WERI-Rb-1 (cell line): ENCODE measurements around the gene IGF2BP2.

Experiments
- DNase-seq: peaks from one replicate; pipeline ENCODE4 v3.0.0-alpha.2; 2020
- H3K27ac ChIP-seq: fragments of 250-450 bp; sonication (Bioruptor Pico); 2 replicates; pipeline ENCODE4 v1.5.1; 2020; ENCODE audit warnings: mild to moderate bottlenecking, moderate library complexity
- H3K27me3 ChIP-seq: fragments of 250-450 bp; sonication (Bioruptor Pico); 2 replicates; pipeline ENCODE4 v1.5.1; 2021; ENCODE audit warnings: mild to moderate bottlenecking, low read depth, moderate library complexity; ENCODE audit not compliant: insufficient read depth, severe bottlenecking
- H3K36me3 ChIP-seq: fragments of 250-450 bp; sonication (Bioruptor Pico); 2 replicates; pipeline ENCODE4 v1.5.1; 2020; ENCODE audit warnings: mild to moderate bottlenecking, moderate library complexity
- H3K4me3 ChIP-seq: 2 replicates; pipeline ENCODE4 v1.5.1; 2011; ENCODE audit warnings: low read depth, mild to moderate bottlenecking, control low read depth, low read length
- H3K9me3 ChIP-seq: fragments of 250-450 bp; sonication (Bioruptor Pico); 2 replicates; pipeline ENCODE4 v1.5.1; 2021; ENCODE audit warnings: mild to moderate bottlenecking, moderate library complexity; ENCODE audit not compliant: severe bottlenecking
- CTCF ChIP-seq: IDR thresholded peaks from 2 replicates; pipeline ENCODE4 v1.5.1; 2011; ENCODE audit warnings: low read depth, mild to moderate bottlenecking, control low read depth, inconsistent platforms, low read length

The IGF2BP2 gene

GRCh38 chr3:185852635-185853034, 27.8 kb upstream of the IGF2BP2 start:
- DNase-seq, result no peak
- H3K27ac ChIP-seq, result no peak overlapping the region
- no peaks in the 10 kb centered on the region for H3K9me3 ChIP-seq
- no peak overlapping the region for H3K4me3 ChIP-seq
- no peaks in the 10 kb centered on the region for H3K36me3 ChIP-seq
- no peak for TF ChIP-seq CTCF
- H3K27me3 ChIP-seq, result no peaks in the 10 kb centered on the region

- Histone ChIP-seq H3K9me3 (no peaks in the 10 kb centered on the region), H3K4me3 (no peak overlapping the region), H3K27me3 (no peaks in the 10 kb centered on the region), H3K36me3 (no peaks in the 10 kb centered on the region), H3K27ac (no peak overlapping the region)
- no peak for DNase-seq
- no peak for TF ChIP-seq CTCF
Measured at GRCh38 chr3:185851959-185852358, 27.1 kb upstream of the IGF2BP2 start.

DNA sequence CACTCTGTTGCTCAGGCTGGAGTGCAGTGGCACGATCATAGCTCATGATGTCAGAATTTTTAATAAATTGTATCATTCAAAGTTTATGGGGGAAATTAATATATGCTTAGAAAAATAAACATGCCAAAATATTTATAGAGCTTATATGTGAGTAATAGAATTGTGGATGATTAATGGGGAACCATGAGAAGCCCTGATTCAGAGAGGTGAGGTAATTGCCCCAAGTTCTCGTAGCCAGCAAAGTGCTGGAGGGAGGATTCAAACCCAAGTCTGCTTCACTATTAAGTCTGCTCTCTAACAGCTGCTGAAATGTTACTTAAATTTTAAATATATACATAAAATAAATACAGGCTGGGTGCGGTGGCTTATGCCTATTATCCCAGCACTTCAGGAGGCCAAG, 26.2 kb upstream of the IGF2BP2 start:
- H3K9me3 ChIP-seq, result no peaks in the 10 kb centered on the region
- no peaks in the 10 kb centered on the region for H3K27me3 ChIP-seq
- H3K27ac ChIP-seq, result no peak overlapping the region
- H3K4me3 ChIP-seq, result no peak overlapping the region
- no peak for TF ChIP-seq CTCF
- H3K36me3 ChIP-seq, result no peaks in the 10 kb centered on the region
- no peak for DNase-seq

DNA sequence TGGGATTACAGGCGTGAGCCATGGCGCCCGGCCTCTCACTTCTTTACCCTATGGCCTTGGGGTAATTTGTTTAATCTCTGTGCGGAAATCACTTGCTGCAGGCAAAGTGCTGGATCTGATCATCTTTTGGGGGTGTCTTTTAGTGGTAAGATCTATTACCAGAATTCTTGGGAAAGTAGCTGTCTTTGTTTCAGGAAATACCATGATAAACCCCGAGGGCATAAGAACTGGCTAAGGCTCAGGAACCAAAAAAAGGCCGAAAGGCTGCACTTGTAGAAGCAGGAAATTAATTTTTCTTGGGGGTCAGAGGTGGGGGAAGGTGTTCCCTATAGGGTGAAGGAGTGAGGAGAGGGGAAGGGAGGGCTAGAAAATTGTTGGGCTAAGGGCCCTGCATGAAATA, 22.7 kb upstream of the IGF2BP2 start:
- no peaks in the 10 kb centered on the region for H3K36me3 ChIP-seq
- TF ChIP-seq CTCF, result no peak
- no peak overlapping the region for H3K27ac ChIP-seq
- no peaks in the 10 kb centered on the region for H3K9me3 ChIP-seq
- DNase-seq, result no peak
- H3K4me3 ChIP-seq, result no peak overlapping the region
- no peaks in the 10 kb centered on the region for H3K27me3 ChIP-seq

- Histone ChIP-seq H3K27me3 (no peaks in the 10 kb centered on the region), H3K27ac (no peak overlapping the region), H3K4me3 (no peak overlapping the region), H3K9me3 (no peaks in the 10 kb centered on the region), H3K36me3 (no peaks in the 10 kb centered on the region)
- no peak for DNase-seq
- no peak for TF ChIP-seq CTCF
Measured at GRCh38 chr3:185846037-185846436, 21.2 kb upstream of the IGF2BP2 start.

GRCh38 chr3:185844051-185844450, 19.2 kb upstream of the IGF2BP2 start:
- Histone ChIP-seq H3K36me3 (no peaks in the 10 kb centered on the region), H3K4me3 (no peak overlapping the region), H3K9me3 (no peaks in the 10 kb centered on the region), H3K27me3 (no peaks in the 10 kb centered on the region), H3K27ac (no peak overlapping the region)
- DNase-seq, result no peak
- no peak for TF ChIP-seq CTCF
